Bronchial epithelial cell (primary cell): Measurements from ENCODE around the gene NPFFR1. TPM values are rescaled to one million over a fixed set of nuclear protein-coding genes. Genes with fewer than 3 reads are reported as not detected.
A peak's percentile ranks its signal among the peaks of the same experiment; 100 is the strongest.

Source experiments
- DNase-seq: peaks from one replicate; pipeline ENCODE4 v3.0.0-alpha.2; 2010; ENCODE audit warnings: low read depth
- FAIRE-seq: peaks from 2 replicates; lab custom pipeline; 2011; peaks lifted over from hg19 to GRCh38; lab: Jason Lieb, UNC
- H3K27me3 ChIP-seq: 2 replicates; pipeline ENCODE4 v1.5.1; 2011; ENCODE audit warnings: low read length; ENCODE audit not compliant: control insufficient read depth, insufficient read depth
- H3K36me3 ChIP-seq: 2 replicates; pipeline ENCODE4 v1.5.1; 2011; ENCODE audit warnings: low read length; ENCODE audit not compliant: control insufficient read depth, insufficient read depth
- H3K4me3 ChIP-seq: 2 replicates; pipeline ENCODE4 v1.5.1; 2011; ENCODE audit warnings: mild to moderate bottlenecking, low read depth, low read length, control low read depth
- CTCF ChIP-seq: IDR thresholded peaks from 2 replicates; pipeline ENCODE4 v1.5.1; 2011; ENCODE audit warnings: mild to moderate bottlenecking, moderate library complexity, low read length, control low read depth, inconsistent platforms; ENCODE audit not compliant: insufficient read depth, severe bottlenecking
- total RNA-seq: library from RNA; depleted of rRNA; stranded (reverse); fragments of >200 nt; gene quantifications from 2 replicates; pipeline ENCODE4 v1.2.1, GENCODE V29; 2014

Gene NPFFR1
- total RNA-seq, 1 donor from 2014 or later = not detected

GRCh38 chr10:70319183-70319582, 35.4 kb upstream of the NPFFR1 start:
- FAIRE-seq (peak; percentile 76), DNase-seq (no peak)
- TF ChIP-seq CTCF = no peak
- H3K4me3 ChIP-seq = no peak overlapping the region
- no peaks in the 10 kb centered on the region for H3K27me3 ChIP-seq
- H3K36me3 ChIP-seq = no peaks in the 10 kb centered on the region

GRCh38 chr10:70317943-70318318, 34.1 kb upstream of the NPFFR1 start:
- H3K27me3 ChIP-seq = no peaks in the 10 kb centered on the region
- no peak for FAIRE-seq

GRCh38 chr10:70317272-70317942, 33.6 kb upstream of the NPFFR1 start:
- Histone ChIP-seq H3K4me3 (no peak overlapping the region), H3K36me3 (no peaks in the 10 kb centered on the region), H3K27me3 (no peaks in the 10 kb centered on the region)
- FAIRE-seq (no peak), DNase-seq (no peak)
- no peak for TF ChIP-seq CTCF

More at GRCh38 chr10:70317943-70318318, 34.1 kb upstream of the NPFFR1 start:
- Histone ChIP-seq H3K36me3 (no peaks in the 10 kb centered on the region), H3K4me3 (no peak overlapping the region)
- no peak for DNase-seq
- TF ChIP-seq CTCF = no peak

GRCh38 chr10:70315815-70316214, 32.0 kb upstream of the NPFFR1 start:
- no peaks in the 10 kb centered on the region for H3K36me3 ChIP-seq
- no peak for FAIRE-seq
- no peak for TF ChIP-seq CTCF
- H3K27me3 ChIP-seq = no peaks in the 10 kb centered on the region
- no peak for DNase-seq
- no peak overlapping the region for H3K4me3 ChIP-seq

- Histone ChIP-seq H3K27me3 (no peaks in the 10 kb centered on the region), H3K36me3 (no peaks in the 10 kb centered on the region), H3K4me3 (no peak overlapping the region)
- TF ChIP-seq CTCF = no peak
- FAIRE-seq (no peak), DNase-seq (no peak)
Observed at GRCh38 chr10:70315276-70315675, 31.5 kb upstream of the NPFFR1 start.

- no peak for FAIRE-seq
Observed at GRCh38 chr10:70312972-70313371, 29.2 kb upstream of the NPFFR1 start.

More at GRCh38 chr10:70312972-70313371, 29.2 kb upstream of the NPFFR1 start:
- no peak overlapping the region for H3K4me3 ChIP-seq
- no peak for TF ChIP-seq CTCF
- no peaks in the 10 kb centered on the region for H3K36me3 ChIP-seq
- no peak for DNase-seq
- H3K27me3 ChIP-seq = no peaks in the 10 kb centered on the region
